ENCODE measurements around the gene MTPN.

Gene MTPN

DNA sequence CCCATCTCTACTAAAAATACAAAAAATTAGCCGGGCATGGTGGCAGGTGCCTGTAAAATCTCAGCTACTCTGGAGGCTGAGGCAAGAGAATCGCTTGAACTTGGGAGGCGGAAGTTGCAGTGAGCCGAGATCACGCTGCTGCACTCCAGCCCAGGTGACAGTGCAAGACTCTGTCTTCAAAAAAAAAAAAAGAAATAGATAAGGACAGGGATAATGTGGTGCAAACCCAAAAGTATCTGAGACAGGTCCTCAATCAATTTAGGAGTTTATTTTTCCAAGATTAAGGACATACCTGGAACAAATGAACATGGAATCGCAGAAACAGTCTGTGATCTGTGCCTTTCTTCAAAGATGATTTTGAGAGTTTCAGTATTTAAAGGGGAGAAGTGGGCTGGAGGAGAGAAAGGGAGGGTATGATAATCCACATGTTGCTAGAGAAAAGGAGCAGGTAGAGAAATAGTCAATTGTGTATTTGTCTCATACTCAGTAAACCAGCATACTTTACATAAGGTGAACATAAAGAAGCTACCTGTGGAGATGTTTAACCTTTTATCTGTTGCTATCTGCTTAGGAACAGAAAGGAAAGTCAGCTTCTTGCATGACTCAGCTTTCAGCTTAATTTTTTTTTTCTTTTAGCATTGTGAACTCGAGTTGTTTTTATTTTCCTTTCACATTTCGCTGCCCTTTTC lies 4.9 kb upstream of the MTPN start:
- DNase-seq = no peak

DNA sequence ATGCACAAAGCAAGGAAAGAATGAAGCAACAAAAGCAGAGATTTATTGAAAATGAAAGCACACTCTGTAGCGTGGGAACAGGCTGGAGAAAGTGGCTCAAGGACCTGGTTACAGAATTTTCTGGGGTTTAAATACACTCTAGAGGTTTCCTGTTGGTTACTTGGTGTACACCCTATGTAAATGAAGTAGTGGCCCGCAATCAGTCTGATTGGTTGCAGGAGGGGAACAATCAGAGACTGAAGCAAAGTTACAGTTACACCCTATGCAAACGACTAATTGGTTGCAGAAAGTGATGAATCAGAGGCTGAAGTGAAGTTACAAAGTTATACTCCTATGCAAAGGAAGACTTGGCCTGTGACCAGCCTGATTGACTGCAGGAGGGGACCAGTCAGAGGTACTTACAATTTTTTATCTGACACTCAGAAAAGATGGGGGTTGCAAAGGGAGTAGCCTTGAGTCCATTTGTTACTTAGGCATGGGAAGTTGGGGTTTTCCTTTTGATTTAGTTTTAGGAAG lies 3.6 kb upstream of the MTPN start:
- DNase-seq = no peak

DNA sequence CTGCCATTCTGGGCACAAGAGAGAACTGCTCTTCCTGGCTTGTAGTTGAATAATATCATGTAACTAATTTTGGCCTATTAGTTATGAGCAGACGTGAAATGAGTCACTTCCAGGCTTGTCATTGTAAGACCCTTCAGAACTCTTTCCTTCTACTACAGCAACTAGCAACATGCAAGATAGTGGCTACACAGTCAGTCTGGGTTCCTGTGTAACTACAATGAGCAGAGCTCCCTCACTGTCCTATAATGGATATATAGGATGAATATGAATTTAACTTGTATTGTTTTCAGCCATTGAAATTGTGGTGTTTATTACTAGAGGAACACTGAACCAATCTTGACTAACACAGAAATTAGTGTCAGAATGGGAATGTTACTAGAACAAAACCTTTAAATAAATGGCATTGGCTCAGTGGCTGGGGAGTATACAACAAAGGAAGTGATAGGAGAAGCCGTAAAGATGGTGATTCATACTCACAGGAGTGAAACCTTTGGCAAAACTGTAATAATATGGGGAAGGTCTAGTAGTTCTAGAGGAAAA lies 2.9 kb upstream of the MTPN start:
- DNase-seq = no peak

DNA sequence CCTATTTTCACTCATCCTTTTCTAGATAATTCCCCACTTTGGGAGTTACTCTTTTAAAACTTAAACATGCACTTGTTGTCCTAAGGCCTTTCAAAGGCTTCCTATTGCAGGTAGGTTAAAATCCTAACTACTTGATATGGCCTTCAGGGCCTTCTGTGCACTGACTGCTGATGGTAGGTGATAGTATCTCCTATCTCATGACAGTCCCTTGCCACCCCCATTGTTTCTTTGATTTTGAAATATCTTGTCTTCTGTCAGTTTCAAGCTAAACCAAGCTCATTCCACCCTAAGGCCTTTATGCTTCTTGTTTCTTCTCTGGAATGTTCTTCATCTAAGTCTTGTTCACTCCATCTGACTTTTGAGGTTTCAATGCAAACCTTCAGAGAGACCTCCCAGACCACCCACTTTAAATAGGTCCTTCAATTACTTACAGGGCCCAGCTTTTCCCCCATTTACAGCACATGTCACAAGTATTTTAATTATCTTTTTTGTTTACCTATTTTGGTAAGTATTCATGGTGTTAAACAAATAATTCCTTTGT lies 2.4 kb upstream of the MTPN start:
- DNase-seq = no peak

DNA sequence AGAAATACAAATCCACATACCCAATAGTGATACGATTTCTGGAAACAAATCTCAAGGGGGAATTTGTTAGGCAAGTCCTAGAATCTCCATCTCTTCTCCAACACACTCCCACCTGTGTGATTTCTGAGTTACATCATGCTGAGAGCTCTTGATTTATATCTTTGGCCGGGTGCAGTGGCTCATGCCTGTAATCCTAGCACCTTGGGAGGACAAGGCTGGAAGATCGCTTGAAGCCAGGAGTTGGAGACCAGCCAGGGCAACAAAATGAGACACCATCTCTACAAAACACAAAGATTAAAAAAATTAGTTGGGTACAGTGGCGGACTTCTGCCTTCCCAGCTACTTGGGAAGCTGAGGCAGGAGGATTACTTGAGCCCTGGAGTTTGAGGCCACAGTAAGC lies 1.5 kb upstream of the MTPN start:
- no peak for DNase-seq

DNA sequence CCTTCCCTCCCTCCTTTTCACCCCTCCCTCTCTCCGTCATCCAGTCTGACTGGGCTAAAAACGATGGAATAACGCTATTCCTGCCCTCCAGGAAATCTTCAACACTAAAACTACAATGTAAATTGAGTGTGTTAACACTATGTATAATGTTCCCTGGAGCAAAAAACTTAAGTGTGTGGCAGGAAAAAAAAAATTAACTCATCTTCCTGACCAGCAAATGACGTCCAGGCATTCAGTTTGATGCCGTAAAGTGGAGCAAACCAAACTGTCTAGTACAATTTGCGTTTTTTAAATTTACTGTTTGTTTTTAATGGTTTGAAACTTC lies 545 bp upstream of the MTPN start:
- peak; percentile 74 for DNase-seq

DNA sequence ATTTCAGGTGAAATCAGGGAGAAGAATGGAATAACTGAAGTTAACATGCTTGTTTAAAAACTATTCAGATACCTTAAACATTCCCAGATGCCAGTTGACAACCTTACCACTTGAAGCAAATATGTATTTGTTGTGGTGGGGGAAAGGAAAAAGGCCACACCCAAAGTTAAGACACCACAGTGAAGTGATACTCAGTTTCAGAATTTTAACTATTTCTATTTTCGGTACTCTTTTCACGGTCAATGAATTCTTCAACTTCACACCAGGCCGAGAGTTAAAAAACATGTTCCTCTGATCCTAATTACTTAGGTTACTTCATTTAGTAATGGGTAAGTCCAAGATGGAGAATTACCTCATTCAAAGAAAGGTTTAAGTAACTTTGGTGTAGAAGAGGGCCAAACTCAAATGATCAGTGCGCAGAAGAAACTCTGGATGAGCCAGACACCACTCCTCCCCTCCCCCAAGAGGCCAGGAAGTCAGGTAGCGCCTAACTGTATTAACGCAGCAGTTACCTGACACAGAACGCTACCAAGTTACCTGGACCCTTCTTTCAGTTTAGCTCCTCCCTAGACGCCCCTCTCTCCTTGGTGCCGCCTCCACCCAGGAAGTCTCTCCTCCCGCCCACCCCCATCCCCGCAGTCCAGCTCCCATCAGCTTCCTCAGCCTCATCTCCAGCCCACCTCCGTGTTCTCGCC lies 700 bp downstream of the MTPN start:
- DNase-seq = no peak

DNA sequence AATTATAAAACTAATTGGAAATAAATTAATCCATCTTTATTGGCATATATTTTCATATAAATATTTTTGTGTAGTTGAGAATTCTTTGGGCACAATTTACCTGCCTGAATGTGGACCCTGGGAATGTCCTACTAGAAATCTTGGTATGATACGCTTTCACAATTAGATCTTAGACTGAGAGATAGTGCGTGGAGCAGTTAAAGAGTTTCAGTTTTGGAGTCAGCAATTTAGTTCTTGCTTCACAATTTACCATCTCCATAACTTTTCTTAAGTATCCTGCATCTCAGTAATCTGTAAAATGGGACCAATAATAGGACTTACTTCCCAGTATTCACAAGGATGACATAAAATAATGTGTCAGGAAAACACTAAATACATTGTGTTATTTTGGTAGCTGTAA lies 2.0 kb downstream of the MTPN start:
- DNase-seq = no peak

DNA sequence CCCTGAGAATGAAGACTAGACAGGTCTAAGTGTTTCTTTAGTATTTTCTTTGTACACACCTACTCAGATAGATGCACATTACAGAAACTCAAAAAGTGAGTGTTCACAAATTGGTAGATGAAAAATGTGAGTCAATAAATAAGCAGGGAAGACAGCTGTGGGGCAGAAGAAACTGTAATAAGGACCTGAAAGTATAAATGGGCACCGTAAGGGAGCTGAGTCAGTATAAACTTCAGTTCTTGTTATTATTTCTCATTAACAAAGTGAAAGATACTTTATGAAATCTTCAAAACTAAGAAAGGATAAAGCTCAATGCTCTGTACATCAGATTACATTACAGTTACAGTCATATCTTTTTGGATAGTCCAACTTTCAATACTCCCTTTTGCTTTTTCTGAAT lies 2.5 kb downstream of the MTPN start:
- DNase-seq = no peak

DNA sequence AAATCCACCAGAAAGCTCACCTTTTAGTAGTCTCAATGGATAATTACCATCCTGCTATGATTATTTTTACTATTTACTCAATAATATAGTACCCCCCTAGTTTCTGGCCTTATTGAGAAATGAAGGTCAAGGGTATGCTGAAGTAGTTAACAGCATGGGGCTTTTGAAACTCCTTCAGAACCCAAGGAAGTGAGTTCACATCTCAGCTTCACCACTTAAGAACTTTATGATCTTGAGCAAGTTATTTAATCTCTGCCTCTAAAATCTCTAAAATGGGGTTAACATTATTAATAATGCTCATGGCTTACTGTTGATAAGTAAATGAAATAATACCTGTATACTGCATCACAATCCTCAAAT lies 5.8 kb downstream of the MTPN start:
- DNase-seq = no peak

DNA sequence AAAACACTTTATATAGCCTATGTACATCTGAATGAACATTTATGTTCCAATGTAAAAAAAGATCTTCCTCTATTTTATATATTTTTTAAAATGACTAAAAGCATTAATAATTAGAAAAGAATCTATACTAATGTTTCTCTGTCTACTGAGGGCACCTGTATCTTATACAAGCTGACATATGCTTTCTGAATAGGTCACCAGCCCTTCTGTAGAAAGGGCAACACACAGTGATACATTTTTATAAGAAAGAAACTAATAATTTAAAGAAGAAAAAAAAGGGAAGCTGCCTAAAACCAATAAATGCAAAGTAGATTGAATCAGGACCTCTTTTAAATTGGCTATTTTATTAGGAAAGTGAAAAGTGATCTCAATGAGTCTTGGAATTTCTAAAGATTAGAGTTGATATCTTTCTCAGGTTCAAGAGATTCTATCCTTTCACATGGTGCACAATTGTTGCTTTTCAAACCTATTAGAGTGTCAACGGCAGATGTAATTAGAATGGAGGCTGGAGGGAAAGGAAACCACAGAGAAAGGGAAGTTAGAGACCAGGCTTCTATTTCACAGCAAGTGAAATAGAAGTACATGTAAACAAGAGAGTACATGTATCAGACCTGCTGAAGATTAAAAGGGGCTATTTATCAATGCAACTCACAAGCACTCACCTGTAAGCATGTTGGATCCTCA lies 6.3 kb downstream of the MTPN start:
- DNase-seq = no peak

DNA sequence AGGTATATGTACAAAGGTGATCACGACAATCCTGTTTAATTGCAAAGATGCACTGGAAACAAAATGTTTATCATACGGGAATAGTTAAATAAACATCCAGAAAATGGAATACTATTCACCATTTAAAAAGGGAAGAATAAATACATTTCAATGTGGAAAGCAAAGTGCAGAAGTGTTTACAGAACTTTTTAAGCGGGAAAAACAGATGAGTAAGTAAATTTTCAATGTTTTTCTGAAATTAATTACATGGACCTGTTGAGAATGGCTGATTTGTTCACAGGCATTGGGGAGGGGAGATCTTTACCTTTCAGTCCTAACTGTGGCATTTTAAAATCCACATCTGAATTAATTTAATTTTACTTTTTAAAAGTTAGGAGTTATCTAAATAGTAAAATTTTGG lies 7.1 kb downstream of the MTPN start:
- no peak for DNase-seq

DNA sequence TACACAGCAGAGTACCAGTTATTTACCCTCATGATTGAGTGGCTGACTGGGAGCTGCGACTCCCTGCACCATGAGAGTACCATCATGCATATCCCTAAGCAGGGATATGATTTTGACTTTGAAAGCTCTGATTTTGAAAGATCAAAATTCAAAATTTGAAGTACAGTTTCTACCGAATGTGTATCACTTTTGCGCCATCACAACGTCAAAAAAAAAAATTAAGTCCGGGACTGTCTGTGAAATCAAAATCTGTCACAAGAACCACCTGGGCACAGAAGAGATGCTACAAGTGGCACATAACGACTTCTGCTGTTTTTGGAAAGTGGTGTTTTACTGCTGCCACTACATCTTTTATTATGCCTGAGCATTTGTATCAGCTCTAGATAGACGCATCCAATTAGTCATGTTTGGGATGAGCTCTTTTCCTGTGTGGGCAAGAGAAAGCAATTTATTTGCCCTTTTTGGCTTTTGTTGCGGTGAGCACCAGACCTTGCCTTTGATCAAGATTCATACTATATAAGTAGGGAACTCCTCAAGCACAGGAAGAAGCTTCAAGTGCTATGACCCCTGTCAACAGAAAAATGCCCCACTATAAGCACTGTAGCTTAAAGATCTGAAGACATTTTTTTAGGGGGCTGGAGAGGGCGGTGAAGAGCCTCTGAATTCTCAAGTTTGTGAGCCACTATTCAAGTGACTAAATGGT lies 10.7 kb downstream of the MTPN start:
- no peak for DNase-seq

DNA sequence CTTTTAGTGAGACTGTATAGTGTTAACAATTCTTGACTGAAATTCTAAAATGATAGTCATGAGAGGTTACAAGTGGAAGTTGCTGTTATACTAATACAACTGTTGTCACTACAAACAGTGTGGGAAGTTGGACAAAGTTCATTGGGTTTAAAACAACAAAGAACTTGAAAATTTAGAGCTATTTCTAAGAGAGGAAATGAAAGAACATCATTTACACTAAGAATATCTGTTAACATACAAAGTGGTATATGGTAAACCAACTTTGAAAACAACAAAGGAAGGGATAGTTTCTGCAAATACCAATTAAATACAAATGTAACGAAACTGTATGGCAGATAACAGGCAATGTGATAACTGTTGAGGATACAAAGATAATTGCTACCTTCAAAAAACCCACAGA lies 11.6 kb downstream of the MTPN start:
- no peak for DNase-seq

DNA sequence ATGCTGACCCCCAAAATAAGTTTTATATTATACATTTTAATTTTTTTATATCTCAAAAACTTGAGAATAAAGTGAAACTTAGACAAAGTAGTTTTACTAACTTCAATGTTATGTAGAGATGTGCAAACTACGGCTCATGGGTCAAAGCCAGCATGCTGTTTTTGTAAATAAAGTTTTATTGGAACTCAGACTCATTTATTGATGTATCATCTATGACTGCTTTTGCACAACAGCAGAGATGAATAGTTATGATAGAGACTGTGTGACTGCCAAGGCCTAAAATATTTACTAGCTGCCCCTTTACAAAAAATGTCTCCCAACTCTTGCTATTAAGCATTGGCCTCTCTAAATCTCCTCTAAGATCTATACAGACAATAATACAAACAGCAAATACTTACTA lies 12.4 kb downstream of the MTPN start:
- DNase-seq = no peak

DNA sequence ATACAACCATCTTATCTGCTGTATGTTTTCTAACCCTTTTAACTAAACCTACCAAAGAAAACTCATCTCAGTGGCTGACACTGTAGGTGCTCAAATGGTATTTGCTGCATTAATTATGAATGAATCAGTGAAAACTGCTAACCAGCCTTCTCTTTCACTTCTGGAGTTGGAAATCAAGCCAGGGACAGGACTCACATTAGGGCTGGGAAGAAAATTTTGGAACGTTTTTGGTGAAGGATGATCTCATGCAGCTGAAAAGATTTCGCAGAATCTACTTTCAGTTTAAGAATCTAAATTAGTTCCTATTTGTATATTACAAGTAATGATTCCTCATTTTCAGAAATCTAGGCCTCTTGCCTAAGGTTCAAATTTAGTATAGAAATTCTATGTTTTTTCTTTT lies 12.9 kb downstream of the MTPN start:
- DNase-seq = no peak

DNA sequence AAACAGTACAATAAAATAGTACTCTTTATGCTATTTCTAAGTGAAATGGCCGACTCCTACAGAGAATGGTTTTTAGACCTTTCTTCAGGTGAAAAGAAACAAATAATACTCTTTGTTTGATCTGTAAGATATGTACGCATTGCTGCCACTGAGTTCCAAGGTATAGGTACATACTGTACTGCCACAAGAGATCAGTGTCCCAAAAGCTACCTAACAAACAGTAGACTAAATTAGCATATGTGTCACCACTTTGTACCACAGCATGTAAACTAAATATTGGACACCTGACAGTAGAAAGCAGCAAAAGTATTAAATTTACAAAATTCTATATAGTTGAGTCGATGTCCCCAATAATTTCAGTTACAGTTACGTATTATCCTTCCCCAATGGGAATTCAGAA lies 14.4 kb downstream of the MTPN start:
- DNase-seq = no peak

DNA sequence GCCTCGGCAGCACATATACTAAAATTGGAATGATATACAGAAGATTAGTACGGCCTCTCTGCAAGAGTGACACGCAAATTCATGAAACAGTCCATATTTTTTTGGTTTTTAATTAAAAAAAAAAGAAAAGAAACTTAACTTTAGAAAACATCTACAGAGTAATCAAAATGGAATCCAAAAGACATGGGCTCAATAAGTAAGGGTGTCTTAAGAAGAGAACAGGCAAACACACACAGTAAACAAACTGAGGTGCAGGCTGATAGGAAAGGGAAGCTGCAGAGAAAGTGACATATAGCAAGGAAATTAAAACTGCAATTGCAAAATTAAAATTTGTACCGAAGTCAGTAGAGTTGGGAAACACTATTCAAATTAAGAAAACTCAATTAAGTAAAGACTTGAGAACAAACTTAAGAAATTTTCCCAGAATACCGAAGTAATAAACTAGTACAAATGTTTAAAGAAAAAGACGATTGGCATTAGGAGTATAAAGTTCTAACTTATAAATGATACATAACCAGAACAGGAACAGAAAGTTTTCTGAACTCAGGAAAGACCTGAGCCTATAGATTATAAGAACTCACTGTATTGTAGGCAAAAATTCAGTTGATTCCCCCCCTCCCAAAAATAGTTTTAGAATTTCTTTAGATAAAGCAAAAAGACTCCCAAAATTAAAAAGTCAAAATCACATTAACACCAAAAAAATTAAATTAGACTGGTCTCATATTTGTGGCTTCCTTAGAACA lies 16.3 kb downstream of the MTPN start:
- DNase-seq = no peak

DNA sequence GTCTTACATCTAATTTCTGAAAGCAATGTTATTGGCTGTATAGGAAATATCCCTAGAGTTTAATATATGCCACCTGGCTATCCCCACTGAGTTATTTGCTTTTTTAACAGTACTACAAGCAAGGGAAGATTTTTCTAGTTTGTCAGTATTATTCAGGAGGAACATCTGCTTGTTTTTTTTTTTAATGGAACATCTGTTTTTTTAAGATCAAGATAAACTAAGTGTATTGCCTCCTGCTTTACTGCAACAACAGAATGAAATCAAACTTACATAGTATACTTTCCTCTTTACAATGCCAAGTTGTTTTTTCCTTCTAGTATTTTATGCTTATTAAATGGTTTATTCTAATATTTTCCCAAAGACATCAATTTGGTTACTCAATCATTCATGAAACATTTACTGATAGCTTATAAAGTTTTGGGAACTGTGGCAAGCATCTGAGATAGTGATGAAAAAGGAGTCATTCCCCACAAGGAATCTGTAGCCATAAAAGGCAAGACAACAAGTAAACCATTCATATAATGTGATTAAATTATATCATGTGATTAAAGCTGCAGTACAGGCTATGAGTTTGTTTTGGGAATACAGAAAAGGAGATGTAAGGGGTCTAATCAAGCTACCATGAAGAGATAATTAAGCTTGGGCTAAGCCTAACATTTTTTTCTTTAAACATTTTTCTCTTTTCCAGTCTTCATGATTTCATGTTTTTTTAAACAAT lies 17.4 kb downstream of the MTPN start:
- DNase-seq = no peak

DNA sequence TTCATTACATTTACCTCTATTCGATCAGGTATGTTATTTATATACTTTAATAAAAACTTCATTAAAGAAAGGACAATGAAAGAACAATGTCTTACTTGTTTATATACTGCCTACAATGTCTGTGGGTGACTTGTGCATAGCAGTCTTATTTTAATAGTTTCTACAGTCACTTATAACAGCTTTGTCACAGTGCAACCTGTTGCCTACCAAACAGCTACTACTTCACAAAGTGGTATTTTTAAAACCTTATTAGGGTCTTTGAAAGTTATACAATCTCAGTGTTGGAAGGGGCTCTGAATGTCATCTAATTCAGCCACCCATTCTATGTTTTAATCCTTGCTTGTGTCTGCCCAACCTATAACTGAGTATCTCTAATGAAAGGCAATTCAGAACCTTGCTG lies 19.0 kb downstream of the MTPN start:
- DNase-seq = no peak

DNA sequence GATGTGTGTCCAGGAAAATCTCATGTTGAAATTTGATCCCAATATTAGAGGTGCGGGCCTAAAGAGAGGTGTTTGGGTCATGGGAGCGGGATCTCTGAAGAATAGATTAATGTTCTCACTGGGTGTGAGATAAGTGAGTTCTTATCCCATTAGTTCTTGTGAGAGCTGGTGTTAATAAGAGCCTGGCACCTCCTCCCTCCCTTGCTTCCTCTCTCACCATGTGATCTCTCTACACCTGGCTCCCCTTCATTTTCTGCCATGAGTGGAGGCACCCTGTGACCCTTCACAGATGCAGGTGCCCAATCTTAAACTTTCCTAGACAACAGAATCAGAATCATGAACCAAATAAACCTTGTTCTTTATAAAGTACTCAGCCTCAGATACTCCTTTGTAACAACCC lies 19.5 kb downstream of the MTPN start:
- DNase-seq = no peak

DNA sequence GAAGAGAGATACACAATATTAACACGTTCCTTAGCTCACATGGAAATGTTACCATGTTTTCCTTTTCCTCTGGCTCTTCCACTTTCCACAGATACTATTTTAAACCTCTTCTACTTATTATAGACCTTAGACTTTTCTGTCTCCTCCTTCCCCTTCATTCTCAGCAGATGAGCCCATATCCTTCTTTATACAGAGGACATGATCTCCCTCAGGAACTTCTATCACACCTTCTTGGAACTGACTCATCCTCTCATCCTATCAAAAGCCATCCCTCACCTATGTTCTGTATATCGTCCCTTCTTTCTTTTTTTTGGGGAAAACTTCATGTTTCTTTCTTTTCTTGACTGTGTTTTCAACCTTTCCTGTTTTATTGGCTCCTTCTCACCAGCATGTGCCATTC lies 20.8 kb downstream of the MTPN start:
- DNase-seq = no peak
